ENCODE results near the gene TBC1D5. TPM values are rescaled to one million over a fixed set of nuclear protein-coding genes. Genes with fewer than 3 reads are reported as not detected.
"Not testable (repeated sequence)": the region's sequence is repeated elsewhere in the genome, so short reads cannot be mapped to it uniquely, and the experiment has no call there.

Gene TBC1D5
- total RNA-seq, 1 donor = 145 TPM

GRCh38 chr3:17359911-17360310, 382.5 kb downstream of the TBC1D5 start:
- H3K4me3 ChIP-seq (ENCODE audit: low read depth, low read length) = no peak overlapping the region
- no peak for TF ChIP-seq CTCF (IDR thresholded peaks at IDR 0.05; ENCODE audit: insufficient read depth, low read length)
- DNase-seq (ENCODE audit: low read depth) = peak; percentile 33

GRCh38 chr3:17357035-17357710, 385.3 kb downstream of the TBC1D5 start:
- no peak overlapping the region for H3K4me3 ChIP-seq (ENCODE audit: low read depth, low read length)
- no peak for DNase-seq (ENCODE audit: low read depth)
- no peak for TF ChIP-seq CTCF (IDR thresholded peaks at IDR 0.05; ENCODE audit: insufficient read depth, low read length)

- no peak for DNase-seq (ENCODE audit: low read depth)
- no peak overlapping the region for H3K4me3 ChIP-seq (ENCODE audit: low read depth, low read length)
- no peak for TF ChIP-seq CTCF (IDR thresholded peaks at IDR 0.05; ENCODE audit: insufficient read depth, low read length)
Measured at GRCh38 chr3:17356585-17356984, 385.8 kb downstream of the TBC1D5 start.

GRCh38 chr3:17355591-17355990, 386.8 kb downstream of the TBC1D5 start:
- TF ChIP-seq CTCF (IDR thresholded peaks at IDR 0.05; ENCODE audit: insufficient read depth, low read length) = no peak
- H3K4me3 ChIP-seq (ENCODE audit: low read depth, low read length) = no peak overlapping the region
- peak; percentile 37 for DNase-seq (ENCODE audit: low read depth)

GRCh38 chr3:17354341-17354740, 388.1 kb downstream of the TBC1D5 start:
- H3K4me3 ChIP-seq (ENCODE audit: low read depth, low read length) = no peak overlapping the region
- no peak for DNase-seq (ENCODE audit: low read depth)
- no peak for TF ChIP-seq CTCF (IDR thresholded peaks at IDR 0.05; ENCODE audit: insufficient read depth, low read length)

GRCh38 chr3:17352620-17353019, 389.8 kb downstream of the TBC1D5 start:
- H3K4me3 ChIP-seq (ENCODE audit: low read depth, low read length) = no peak overlapping the region
- no peak for TF ChIP-seq CTCF (IDR thresholded peaks at IDR 0.05; ENCODE audit: insufficient read depth, low read length)
- no peak for DNase-seq (ENCODE audit: low read depth)

- not testable (repeated sequence) for DNase-seq (ENCODE audit: low read depth); H3K4me3 ChIP-seq (ENCODE audit: low read depth, low read length)
Measured at GRCh38 chr3:17351193-17351592, 391.2 kb downstream of the TBC1D5 start.
